ENCODE results near the gene TXNL1.

The TXNL1 gene

DNA sequence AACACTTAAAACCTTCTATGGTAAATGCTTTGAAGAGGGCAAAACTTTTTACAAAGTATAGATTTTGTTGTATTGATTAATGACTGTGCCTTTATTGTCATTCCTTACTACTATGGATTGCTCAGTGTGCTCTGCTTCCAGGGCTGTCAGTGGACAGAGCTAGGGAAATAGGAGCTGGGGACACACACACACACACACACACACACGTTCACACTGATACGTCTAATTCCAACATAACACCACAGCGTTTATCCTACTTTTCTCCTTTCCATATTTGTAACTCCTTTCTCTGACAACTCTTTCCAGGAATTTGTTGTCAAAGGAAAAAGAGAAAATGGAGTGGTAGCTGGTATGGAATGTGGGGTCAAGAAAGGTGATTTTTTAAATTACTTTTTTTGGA, 34.6 kb upstream of the TXNL1 start:
- Histone ChIP-seq H4K8ac (ENCODE audit: low read length) (no peak overlapping the region), H2AFZ (ENCODE audit: low read depth, low read length) (no peak overlapping the region), H3K79me1 (replicated peaks; ENCODE audit: low read length, poor library complexity, severe bottlenecking) (peaks cover 19% of the 10 kb centered on the region), H3K18ac (ENCODE audit: low read depth in 1 of 2, low read length in 2 of 2) (no peak overlapping the region), H2BK15ac (ENCODE audit: low read depth, poor library complexity, severe bottlenecking) (no peak overlapping the region), H3K4me2 (ENCODE audit: low read length, poor library complexity, severe bottlenecking) (no peak overlapping the region), H2AK5ac (ENCODE audit: low read length, severe bottlenecking) (no peak overlapping the region), H2BK120ac (ENCODE audit: low read depth, low read length) (no peak overlapping the region), H3K4ac (ENCODE audit: low read depth in 1 of 2, low read length in 2 of 2) (no peak overlapping the region), H4K91ac (ENCODE audit: low read length) (no peak overlapping the region), H3K27ac (ENCODE audit: low read length, poor library complexity, severe bottlenecking) (no peak overlapping the region), H3K4me3 (ENCODE audit: insufficient read depth in 1 of 2, low read depth in 1 of 2, low read length in 2 of 2) (no peak overlapping the region), H3K27me3 (ENCODE audit: control insufficient read depth in 1 of 2, insufficient read depth in 1 of 2, low read length in 2 of 2) (no peaks in the 10 kb centered on the region), H3K14ac (ENCODE audit: low read length in 2 of 2) (no peak overlapping the region), H2BK5ac (ENCODE audit: low read depth, low read length, poor library complexity, severe bottlenecking) (no peak overlapping the region), H3K4me1 (ENCODE audit: control insufficient read depth, insufficient read depth, low read depth, low read length) (no peaks in the 10 kb centered on the region), H2BK12ac (ENCODE audit: low read length in 2 of 2) (no peak overlapping the region), H3K36me3 (ENCODE audit: control insufficient read depth in 1 of 2, insufficient read depth in 2 of 2, low read depth in 1 of 2, low read length in 2 of 2) (peaks cover 4 to 10% of the 10 kb centered on the region in 2 experiments), H3K23ac (ENCODE audit: low read length in 2 of 2) (no peak overlapping the region), H3K9ac (ENCODE audit: low read length) (no peak overlapping the region), H3K9me3 (ENCODE audit: control insufficient read depth, low read length) (no peaks in the 10 kb centered on the region)
- WGBS: no CpG with 5 or more reads among the region's 3 CpGs
- no peak for DNase-seq

DNA sequence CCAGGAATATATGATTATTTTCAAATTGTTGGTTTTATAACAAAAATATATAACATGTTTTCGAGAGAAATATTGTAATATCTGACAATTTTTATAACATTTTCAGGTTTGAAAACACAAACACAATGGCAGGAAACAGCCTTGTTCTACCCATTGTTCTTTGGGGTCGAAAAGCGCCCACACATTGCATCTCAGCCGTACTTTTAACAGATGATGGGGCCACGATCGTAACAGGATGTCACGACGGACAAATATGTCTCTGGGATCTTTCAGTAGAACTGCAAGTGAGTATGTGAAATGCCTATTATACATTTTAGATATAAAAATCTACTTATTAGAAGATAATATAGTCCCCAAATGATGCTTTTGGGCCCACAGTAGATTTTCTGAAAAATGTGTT, 34.0 kb upstream of the TXNL1 start:
- Histone ChIP-seq H3K4me1 (ENCODE audit: control insufficient read depth, insufficient read depth, low read depth, low read length) (no peaks in the 10 kb centered on the region), H2BK15ac (ENCODE audit: low read depth, poor library complexity, severe bottlenecking) (no peak overlapping the region), H3K4me2 (ENCODE audit: low read length, poor library complexity, severe bottlenecking) (no peak overlapping the region), H3K23ac (ENCODE audit: low read length in 2 of 2) (no peak overlapping the region), H3K79me1 (replicated peaks; ENCODE audit: low read length, poor library complexity, severe bottlenecking) (peaks cover 20% of the 10 kb centered on the region), H3K9me3 (ENCODE audit: control insufficient read depth, low read length) (no peaks in the 10 kb centered on the region), H3K36me3 (ENCODE audit: control insufficient read depth in 1 of 2, insufficient read depth in 2 of 2, low read depth in 1 of 2, low read length in 2 of 2) (peaks cover 4 to 10% of the 10 kb centered on the region in 2 experiments), H3K4ac (ENCODE audit: low read depth in 1 of 2, low read length in 2 of 2) (no peak overlapping the region), H2BK12ac (ENCODE audit: low read length in 2 of 2) (no peak overlapping the region), H2AFZ (ENCODE audit: low read depth, low read length) (no peak overlapping the region), H4K8ac (ENCODE audit: low read length) (no peak overlapping the region), H2BK120ac (ENCODE audit: low read depth, low read length) (no peak overlapping the region), H4K91ac (ENCODE audit: low read length) (no peak overlapping the region), H3K27ac (ENCODE audit: low read length, poor library complexity, severe bottlenecking) (no peak overlapping the region), H3K18ac (ENCODE audit: low read depth in 1 of 2, low read length in 2 of 2) (no peak overlapping the region), H3K4me3 (ENCODE audit: insufficient read depth in 1 of 2, low read depth in 1 of 2, low read length in 2 of 2) (no peak overlapping the region), H3K27me3 (ENCODE audit: control insufficient read depth in 1 of 2, insufficient read depth in 1 of 2, low read length in 2 of 2) (no peaks in the 10 kb centered on the region), H2AK5ac (ENCODE audit: low read length, severe bottlenecking) (no peak overlapping the region), H2BK5ac (ENCODE audit: low read depth, low read length, poor library complexity, severe bottlenecking) (no peak overlapping the region), H3K9ac (ENCODE audit: low read length) (no peak overlapping the region), H3K14ac (ENCODE audit: low read length in 2 of 2) (no peak overlapping the region)
- 100% methylated on average over 2 of the region's 8 CpGs for WGBS
- no peak for DNase-seq

DNA sequence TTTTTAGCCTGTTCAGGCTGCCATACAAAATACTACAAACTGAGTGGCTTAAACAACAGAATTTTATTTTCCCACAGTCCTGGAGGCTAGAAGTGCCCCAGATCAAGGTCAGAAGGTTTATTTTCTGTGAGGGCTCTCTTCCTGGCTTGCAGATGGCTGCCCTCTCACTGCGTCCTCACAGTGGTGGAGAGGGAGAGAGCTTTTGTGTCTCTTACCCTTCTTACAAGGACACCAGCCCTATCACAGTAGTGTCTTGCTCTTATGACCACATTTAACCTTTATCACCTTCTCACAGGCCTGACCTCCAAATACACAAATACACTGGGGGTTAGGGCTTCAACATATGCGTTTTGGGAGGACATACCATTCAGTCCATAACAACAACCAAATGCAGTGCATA, 24.5 kb upstream of the TXNL1 start:
- no peak overlapping the region for H2BK120ac ChIP-seq (ENCODE audit: low read depth, low read length)
- DNase-seq: no peak
- H3K27ac ChIP-seq (ENCODE audit: low read length, poor library complexity, severe bottlenecking): no peak overlapping the region
- H3K14ac ChIP-seq (ENCODE audit: low read length in 2 of 2): no peak overlapping the region
- no peak overlapping the region for H2AK5ac ChIP-seq (ENCODE audit: low read length, severe bottlenecking)
- H2BK12ac ChIP-seq (ENCODE audit: low read length in 2 of 2): no peak overlapping the region
- H3K4me1 ChIP-seq (ENCODE audit: control insufficient read depth, insufficient read depth, low read depth, low read length): no peaks in the 10 kb centered on the region
- H2AFZ ChIP-seq (ENCODE audit: low read depth, low read length): no peak overlapping the region
- H3K4me2 ChIP-seq (ENCODE audit: low read length, poor library complexity, severe bottlenecking): no peak overlapping the region
- H2BK5ac ChIP-seq (ENCODE audit: low read depth, low read length, poor library complexity, severe bottlenecking): no peak overlapping the region
- no peaks in the 10 kb centered on the region for H3K9me3 ChIP-seq (ENCODE audit: control insufficient read depth, low read length)
- H3K4ac ChIP-seq (ENCODE audit: low read depth in 1 of 2, low read length in 2 of 2): no peak overlapping the region
- H3K9ac ChIP-seq (ENCODE audit: low read length): no peak overlapping the region
- no peaks in the 10 kb centered on the region for H3K36me3 ChIP-seq (ENCODE audit: control insufficient read depth in 1 of 2, insufficient read depth in 2 of 2, low read depth in 1 of 2, low read length in 2 of 2)
- H4K8ac ChIP-seq (ENCODE audit: low read length): no peak overlapping the region
- H3K4me3 ChIP-seq (ENCODE audit: insufficient read depth in 1 of 2, low read depth in 1 of 2, low read length in 2 of 2): no peak overlapping the region
- H3K27me3 ChIP-seq (ENCODE audit: control insufficient read depth in 1 of 2, insufficient read depth in 1 of 2, low read length in 2 of 2): no peaks in the 10 kb centered on the region
- H3K23ac ChIP-seq (ENCODE audit: low read length in 2 of 2): no peak overlapping the region
- no peak overlapping the region for H4K91ac ChIP-seq (ENCODE audit: low read length)
- H2BK15ac ChIP-seq (ENCODE audit: low read depth, poor library complexity, severe bottlenecking): no peak overlapping the region
- peaks cover 26% of the 10 kb centered on the region for H3K79me1 ChIP-seq (replicated peaks; ENCODE audit: low read length, poor library complexity, severe bottlenecking)
- no peak overlapping the region for H3K18ac ChIP-seq (ENCODE audit: low read depth in 1 of 2, low read length in 2 of 2)
- 62% methylated on average over 2 of the region's 2 CpGs for WGBS

DNA sequence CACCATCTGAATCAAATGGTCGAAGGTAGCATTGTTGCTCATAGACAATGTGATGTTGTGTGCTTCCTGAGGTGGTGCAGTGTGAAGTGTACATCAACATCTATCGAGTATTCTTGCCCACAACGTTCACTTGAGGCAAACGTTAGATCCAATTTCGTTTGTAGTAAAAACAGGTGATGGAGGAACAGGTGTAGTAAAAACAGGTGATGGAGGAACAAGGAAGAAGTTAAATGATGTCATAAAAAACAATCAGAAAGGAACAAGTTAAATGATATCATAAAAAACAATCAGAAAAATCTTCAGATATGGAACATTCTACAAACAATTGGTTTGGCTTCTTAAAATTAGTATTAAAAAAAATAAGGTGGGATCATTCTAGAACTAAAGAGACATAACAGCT, 24.1 kb upstream of the TXNL1 start:
- H2BK15ac ChIP-seq (ENCODE audit: low read depth, poor library complexity, severe bottlenecking): no peak overlapping the region
- no peaks in the 10 kb centered on the region for H3K4me1 ChIP-seq (ENCODE audit: control insufficient read depth, insufficient read depth, low read depth, low read length)
- H3K18ac ChIP-seq (ENCODE audit: low read depth in 1 of 2, low read length in 2 of 2): no peak overlapping the region
- no peaks in the 10 kb centered on the region for H3K27me3 ChIP-seq (ENCODE audit: control insufficient read depth in 1 of 2, insufficient read depth in 1 of 2, low read length in 2 of 2)
- no peak overlapping the region for H4K91ac ChIP-seq (ENCODE audit: low read length)
- no peak overlapping the region for H3K27ac ChIP-seq (ENCODE audit: low read length, poor library complexity, severe bottlenecking)
- H4K8ac ChIP-seq (ENCODE audit: low read length): no peak overlapping the region
- no peak overlapping the region for H3K4ac ChIP-seq (ENCODE audit: low read depth in 1 of 2, low read length in 2 of 2)
- no peak overlapping the region for H2AFZ ChIP-seq (ENCODE audit: low read depth, low read length)
- peaks cover 0 to under 1% of the 10 kb centered on the region in 2 experiments for H3K36me3 ChIP-seq (ENCODE audit: control insufficient read depth in 1 of 2, insufficient read depth in 2 of 2, low read depth in 1 of 2, low read length in 2 of 2)
- no peak overlapping the region for H3K14ac ChIP-seq (ENCODE audit: low read length in 2 of 2)
- H3K9me3 ChIP-seq (ENCODE audit: control insufficient read depth, low read length): no peaks in the 10 kb centered on the region
- H3K79me1 ChIP-seq (replicated peaks; ENCODE audit: low read length, poor library complexity, severe bottlenecking): peaks cover 24% of the 10 kb centered on the region
- no peak overlapping the region for H2AK5ac ChIP-seq (ENCODE audit: low read length, severe bottlenecking)
- DNase-seq: no peak
- H3K23ac ChIP-seq (ENCODE audit: low read length in 2 of 2): no peak overlapping the region
- H3K4me3 ChIP-seq (ENCODE audit: insufficient read depth in 1 of 2, low read depth in 1 of 2, low read length in 2 of 2): no peak overlapping the region
- 93% methylated on average over 5 of the region's 5 CpGs for WGBS
- no peak overlapping the region for H2BK5ac ChIP-seq (ENCODE audit: low read depth, low read length, poor library complexity, severe bottlenecking)
- no peak overlapping the region for H3K9ac ChIP-seq (ENCODE audit: low read length)
- H2BK120ac ChIP-seq (ENCODE audit: low read depth, low read length): no peak overlapping the region
- no peak overlapping the region for H3K4me2 ChIP-seq (ENCODE audit: low read length, poor library complexity, severe bottlenecking)
- no peak overlapping the region for H2BK12ac ChIP-seq (ENCODE audit: low read length in 2 of 2)

All from mesenchymal stem cell (in vitro differentiated cells and primary cell).